Left ventricle myocardium inferior (tissue), 1 donor: ENCODE data around the gene SIRT4. TPM values are rescaled to one million over a fixed set of nuclear protein-coding genes. Genes with fewer than 3 reads are reported as not detected.

Experiments
- DNase-seq: peaks from one replicate; pipeline ENCODE4 v3.0.0-alpha.2; 2020
- H3K27ac ChIP-seq: fragments of 200-600 bp; replicated peaks from 2 replicates; pipeline ENCODE4 v1.8.0; 2021
- H3K27me3 ChIP-seq: fragments of 200-600 bp; 2 replicates; pipeline ENCODE4 v1.8.0; 2021; ENCODE audit warnings: low read depth
- H3K36me3 ChIP-seq: fragments of 200-600 bp; 2 replicates; pipeline ENCODE4 v1.8.0; 2021
- H3K4me1 ChIP-seq: fragments of 200-600 bp; 2 replicates; pipeline ENCODE4 v1.8.0; 2021
- H3K4me3 ChIP-seq: fragments of 200-600 bp; 2 replicates; pipeline ENCODE4 v1.8.0; 2021; ENCODE audit warnings: mild to moderate bottlenecking, moderate library complexity
- H3K9me3 ChIP-seq: fragments of 200-600 bp; replicated peaks from 2 replicates; pipeline ENCODE4 v1.8.0; 2021
- CTCF ChIP-seq: fragments of 200-600 bp; IDR thresholded peaks from 2 replicates; pipeline ENCODE4 v1.8.0; 2021; ENCODE audit warnings: antibody characterized with exemption, mild to moderate bottlenecking, borderline replicate concordance
- intact Hi-C: fragments of 100-400 bp; cut with micrococcal nuclease; formaldehyde crosslinking; loops from one replicate; pipeline ENCODE4 v1.11.0; 2022
- total RNA-seq: library from RNA; stranded (reverse); fragmentation: NEBNext Ultra II Directional; extraction: Animal tissue kit (Norgen Biotek cat#: 25700); gene quantifications from one replicate; pipeline ENCODE4 v1.2.1, GENCODE V29; 2021
- donor health status: DM: no; HTN: yes; CAD: no; lungs with severe emphysema.

Gene SIRT4
- total RNA-seq, 1 donor from 2014 or later = 6.5 TPM

GRCh38 chr12:120276734-120277133 is 25.4 kb upstream of the SIRT4 start:
- intact Hi-C loops = no loop called here
- Histone ChIP-seq H3K4me1 (no peaks in the 10 kb centered on the region), H3K4me3 (no peak overlapping the region), H3K27me3 (no peaks in the 10 kb centered on the region), H3K9me3 (no peaks in the 10 kb centered on the region), H3K36me3 (no peaks in the 10 kb centered on the region), H3K27ac (no peak overlapping the region)
- no peak for DNase-seq
- no peak for TF ChIP-seq CTCF

GRCh38 chr12:120278137-120279069 is 23.7 kb upstream of the SIRT4 start:
- Histone ChIP-seq H3K36me3 (no peaks in the 10 kb centered on the region), H3K9me3 (no peaks in the 10 kb centered on the region), H3K27me3 (no peaks in the 10 kb centered on the region), H3K27ac (no peak overlapping the region), H3K4me3 (no peak overlapping the region), H3K4me1 (no peaks in the 10 kb centered on the region)
- DNase-seq = no peak
- intact Hi-C loops = no loop called here
- TF ChIP-seq CTCF = no peak

- intact Hi-C loops = no loop called here
- H3K27me3 ChIP-seq = no peaks in the 10 kb centered on the region
- no peak for TF ChIP-seq CTCF
- DNase-seq = no peak
- H3K36me3 ChIP-seq = no peaks in the 10 kb centered on the region
- no peaks in the 10 kb centered on the region for H3K9me3 ChIP-seq
- H3K4me1 ChIP-seq = no peaks in the 10 kb centered on the region
- H3K4me3 ChIP-seq = no peak overlapping the region
- H3K27ac ChIP-seq = no peak overlapping the region
These were observed 18.8 kb upstream of the SIRT4 start for GRCh38 chr12:120283318-120283717.

- Histone ChIP-seq H3K4me3 (no peak overlapping the region), H3K9me3 (no peaks in the 10 kb centered on the region), H3K27ac (no peak overlapping the region), H3K27me3 (no peaks in the 10 kb centered on the region), H3K36me3 (no peaks in the 10 kb centered on the region), H3K4me1 (no peaks in the 10 kb centered on the region)
- DNase-seq = no peak
- no peak for TF ChIP-seq CTCF
- intact Hi-C loops = no loop called here
These were observed 17.7 kb upstream of the SIRT4 start for GRCh38 chr12:120284381-120284780.

- intact Hi-C loops = no loop called here
- no peak overlapping the region for H3K4me3 ChIP-seq
These were observed 15.2 kb upstream of the SIRT4 start for GRCh38 chr12:120286768-120287490.

More at GRCh38 chr12:120286768-120287490, 15.2 kb upstream of the SIRT4 start:
- Histone ChIP-seq H3K36me3 (no peaks in the 10 kb centered on the region), H3K27me3 (no peaks in the 10 kb centered on the region), H3K27ac (no peak overlapping the region), H3K9me3 (no peaks in the 10 kb centered on the region), H3K4me1 (peaks cover 10% of the 10 kb centered on the region)
- TF ChIP-seq CTCF = no peak
- DNase-seq = no peak
